Tibial artery (tissue), 4 donors: Measurements from ENCODE around the gene CTSC.

Source experiments
- DNase-seq, 2 donors: peaks; one replicate each; pipeline ENCODE4 v3.0.0-alpha.2; 2019
- H3K27ac ChIP-seq, 2 donors: fragments of 200-600 bp; sonication (generic) in 1 of 2; 1 replicate in 1 of 2; 2 replicates in 1 of 2; pipeline ENCODE4 v1.5.1; 2018 to 2019; ENCODE audit warnings: mild to moderate bottlenecking in 1 of 2
- H3K27me3 ChIP-seq, 2 donors: fragments of 200-600 bp; sonication (generic) in 1 of 2; one replicate each; pipeline versions ENCODE4 v1.5.1 to v1.6.0; 2016 to 2019
- H3K36me3 ChIP-seq, 3 donors: fragments of 200-600 bp; sonication (generic) in 2 of 3; one replicate each; pipeline ENCODE4 v1.5.1; 2016 to 2019; ENCODE audit warnings: mild to moderate bottlenecking in 2 of 3
- H3K4me1 ChIP-seq, 4 donors: fragments of 200-600 bp; sonication (generic) in 2 of 4; 1 replicate in 3 of 4; 2 replicates in 1 of 4; pipeline ENCODE4 v1.5.1; 2016 to 2019
- H3K4me3 ChIP-seq, 2 donors: fragments of 200-600 bp; sonication (generic) in 1 of 2; 1 replicate in 1 of 2; 2 replicates in 1 of 2; pipeline ENCODE4 v1.5.1; 2018 to 2019; ENCODE audit warnings: mild to moderate bottlenecking in 2 of 2
- H3K9me3 ChIP-seq, 3 donors: fragments of 200-600 bp; sonication (generic) in 1 of 3; one replicate each; pipeline ENCODE4 v1.5.1; 2016 to 2019
- CTCF ChIP-seq, 2 experiments: fragments of 200-600 bp in 1 of 2; fragments of 450-650 bp in 1 of 2; IDR thresholded peaks; one replicate each; pipeline ENCODE4 v1.5.1; 2017 to 2019; ENCODE audit warnings: antibody characterized with exemption in 2 of 2, mild to moderate bottlenecking in 1 of 2, moderate library complexity in 1 of 2
- intact Hi-C: fragments of 100-400 bp; cut with DNase I; formaldehyde crosslinking; loops from one replicate; pipeline ENCODE4 v1.15.0; 2023; ENCODE audit warnings: low total_unique reads

Gene CTSC

GRCh38 chr11:88295028-88295427 lies 42.5 kb downstream of the CTSC start:
- peaks cover 0 to 20% (median 6%) of the 10 kb centered on the region in 4 donors for H3K4me1 ChIP-seq
- TF ChIP-seq CTCF (IDR thresholded peaks at IDR 0.05), result no peak
- DNase-seq, result no peak
- H3K36me3 ChIP-seq, result no peaks in the 10 kb centered on the region
- H3K4me3 ChIP-seq, result no peak overlapping the region
- H3K9me3 ChIP-seq, result no peaks in the 10 kb centered on the region
- intact Hi-C loops, result no loop called here
- H3K27me3 ChIP-seq, result no peaks in the 10 kb centered on the region
- no peak overlapping the region for H3K27ac ChIP-seq

- Histone ChIP-seq H3K27me3 (no peaks in the 10 kb centered on the region), H3K27ac (no peak overlapping the region), H3K4me3 (no peak overlapping the region), H3K36me3 (no peaks in the 10 kb centered on the region), H3K4me1 (peaks cover 0 to 20% (median 6%) of the 10 kb centered on the region in 4 donors), H3K9me3 (no peaks in the 10 kb centered on the region)
- intact Hi-C loops, result no loop called here
- no peak for TF ChIP-seq CTCF (IDR thresholded peaks at IDR 0.05)
- peak in 1 of 2 donors; percentile 24 for DNase-seq
These were observed 43.6 kb downstream of the CTSC start for GRCh38 chr11:88293931-88294330.

GRCh38 chr11:88292171-88292843 lies 45.2 kb downstream of the CTSC start:
- H3K4me3 ChIP-seq, result no peak overlapping the region
- DNase-seq, result no peak
- no peaks in the 10 kb centered on the region for H3K36me3 ChIP-seq
- H3K27ac ChIP-seq, result no peak overlapping the region
- H3K4me1 ChIP-seq, result peaks cover 0 to 20% (median 6%) of the 10 kb centered on the region in 4 donors
- no peaks in the 10 kb centered on the region for H3K27me3 ChIP-seq
- intact Hi-C loops, result no loop called here
- H3K9me3 ChIP-seq, result no peaks in the 10 kb centered on the region
- no peak for TF ChIP-seq CTCF (IDR thresholded peaks at IDR 0.05)

GRCh38 chr11:88288560-88288959 lies 49.0 kb downstream of the CTSC start:
- intact Hi-C loops, result no loop called here
- H3K27me3 ChIP-seq, result no peaks in the 10 kb centered on the region
- no peak overlapping the region for H3K27ac ChIP-seq
- no peak for DNase-seq
- peaks cover 0 to 44% (median 20%) of the 10 kb centered on the region in 4 donors for H3K4me1 ChIP-seq
- no peaks in the 10 kb centered on the region for H3K9me3 ChIP-seq
- TF ChIP-seq CTCF (IDR thresholded peaks at IDR 0.05), result no peak
- H3K4me3 ChIP-seq, result no peak overlapping the region
- no peaks in the 10 kb centered on the region for H3K36me3 ChIP-seq

- Histone ChIP-seq H3K4me1 (peaks cover 0 to 53% (median 30%) of the 10 kb centered on the region in 4 donors), H3K9me3 (no peaks in the 10 kb centered on the region), H3K27me3 (no peaks in the 10 kb centered on the region), H3K27ac (no peak overlapping the region), H3K4me3 (no peak overlapping the region), H3K36me3 (no peaks in the 10 kb centered on the region)
- intact Hi-C loops, result no loop called here
- no peak for DNase-seq
- TF ChIP-seq CTCF (IDR thresholded peaks at IDR 0.05), result no peak
These were observed 53.0 kb downstream of the CTSC start for GRCh38 chr11:88284336-88285050.
